Measurements from ENCODE around the gene TXNDC17. TPM values are rescaled to one million over a fixed set of nuclear protein-coding genes. Genes with fewer than 3 reads are reported as not detected.

Gene TXNDC17
- 171 and 184 TPM in 2 replicates for total RNA-seq

DNA sequence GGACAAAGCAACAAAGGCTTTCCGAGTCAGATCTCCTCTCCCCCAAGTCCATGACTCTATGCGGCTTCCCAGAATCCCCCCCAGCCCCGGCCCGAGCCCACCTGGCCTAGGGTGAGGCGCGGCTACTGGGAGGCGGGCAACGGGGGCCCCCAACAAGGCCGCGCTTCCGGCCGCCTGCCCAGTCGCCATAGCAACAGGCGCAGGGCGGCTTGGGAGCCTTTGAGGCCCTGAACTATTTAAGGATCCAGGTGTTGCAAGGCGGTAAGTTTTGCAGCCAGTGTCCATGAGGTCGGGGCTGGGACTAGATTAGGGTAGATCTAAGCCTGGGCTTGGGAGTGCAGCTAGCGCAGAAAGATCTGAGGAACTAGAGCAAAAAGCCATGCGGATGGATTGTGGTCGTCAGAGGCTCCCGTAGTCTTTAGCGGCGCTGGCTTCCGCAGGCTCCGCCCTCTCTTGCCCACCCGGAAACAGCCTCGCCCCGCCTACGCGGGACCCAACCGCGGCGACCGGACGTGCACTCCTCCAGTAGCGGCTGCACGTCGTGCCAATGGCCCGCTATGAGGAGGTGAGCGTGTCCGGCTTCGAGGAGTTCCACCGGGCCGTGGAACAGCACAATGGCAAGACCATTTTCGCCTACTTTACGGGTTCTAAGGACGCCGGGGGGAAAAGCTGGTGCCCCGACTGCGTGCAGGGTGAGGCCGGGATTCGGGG is at the start of gene TXNDC17, which contains the start of gene KIAA0753:
TSS of gene TXNDC17 (plus strand) at position 525 of the 711 bp plus-strand sequence. CDS start at position 548, 23 bp downstream.
TSS of gene KIAA0753 (minus strand) at position 176 of the 711 bp plus-strand sequence. CDS start 5,608 bp downstream, outside the sequence.

GRCh38 chr17:6651354-6651918 is 10.6 kb downstream of the TXNDC17 start, which contains the start of the genes C17orf100 and MED31:
TSS of gene C17orf100 (plus strand) at chr17:6651762. CDS start at chr17:6651914, 152 bp downstream.
TSS of gene MED31 (minus strand) at chr17:6651605. CDS start at chr17:6651528, 77 bp downstream.

Small RNA genes lying within 50 kb of the gene (small RNA-seq; reads per million reads assigned to genes)
- gene MIR4520-1 (not detected), gene RNA5SP435 (2.0 reads per million, percentile 50 among the genes with 10 or more reads in this experiment)

Other genes starting within 250 kb of the TXNDC17 start
- not detected in 2 replicates for gene AIPL1, start 205.9 kb upstream of the TXNDC17 start, total RNA-seq
- gene PIMREG, start 196.6 kb upstream of the TXNDC17 start, total RNA-seq, result 23.3 and 34.9 TPM in 2 replicates
- gene PITPNM3, start 84.5 kb upstream of the TXNDC17 start, total RNA-seq, result 1.3 and 2.8 TPM in 2 replicates
- 21.5 and 23.5 TPM in 2 replicates for gene KIAA0753, start 349 bp upstream of the TXNDC17 start, total RNA-seq
- 24.3 and 26.9 TPM in 2 replicates for gene MED31, start 10.5 kb downstream of the TXNDC17 start, total RNA-seq
- 0.22 and 0.53 TPM in 2 replicates for gene C17orf100, start 10.7 kb downstream of the TXNDC17 start, total RNA-seq
- not detected in 2 replicates for gene SLC13A5, start 72.3 kb downstream of the TXNDC17 start, total RNA-seq
- gene XAF1, start 115.0 kb downstream of the TXNDC17 start, total RNA-seq, result 12.8 and 19.9 TPM in 2 replicates
- gene FBXO39, start 135.2 kb downstream of the TXNDC17 start, total RNA-seq, result 0.93 and 2.9 TPM in 2 replicates
- gene TEKT1, start 190.7 kb downstream of the TXNDC17 start, total RNA-seq, result not detected in 2 replicates